HG02759 (cell line): ENCODE measurements around the gene LCN1.

Experiments
- ATAC-seq: cut with Tn5 transposase; IDR thresholded peaks from one replicate; pipeline ENCODE4 v1.9.1; 2021; ENCODE audit warnings: mild to moderate bottlenecking, moderate library complexity; ENCODE audit not compliant: unreplicated experiment

LCN1 gene

DNA sequence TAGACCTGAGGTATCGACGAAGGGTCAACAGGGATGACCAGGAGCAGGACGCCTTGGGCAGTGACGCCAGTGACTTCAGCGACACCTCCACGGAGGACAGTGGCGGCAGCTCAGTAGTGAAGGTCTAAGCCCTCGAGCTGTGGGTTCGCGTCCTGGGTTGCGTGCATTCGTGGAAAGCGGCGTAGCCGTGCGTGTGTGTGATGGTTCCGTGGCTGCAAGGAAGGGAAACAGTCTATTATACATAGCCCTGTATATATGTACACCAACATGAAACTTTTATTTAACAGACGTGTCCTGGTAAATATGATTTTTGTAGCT, 33.3 kb upstream of the LCN1 start:
- no peak for ATAC-seq

DNA sequence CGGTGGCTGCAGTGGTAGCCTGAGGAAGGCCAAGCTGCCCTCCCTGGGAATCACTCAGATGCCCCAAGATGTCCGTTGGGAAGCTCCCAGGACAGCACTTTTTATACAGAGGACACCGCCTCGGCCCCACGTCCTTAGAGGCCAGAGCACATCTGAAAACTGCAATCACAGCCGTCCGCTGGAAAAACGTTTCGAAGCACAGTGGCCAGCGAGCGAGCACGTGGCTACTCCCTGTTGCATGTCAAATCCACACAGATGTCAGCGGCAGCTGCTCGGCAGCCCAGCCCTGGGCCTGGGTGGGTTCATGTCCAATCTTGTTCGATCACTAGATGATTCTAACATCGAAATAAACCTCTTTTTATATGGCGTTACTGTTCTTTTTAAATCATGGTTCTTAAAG, 32.7 kb upstream of the LCN1 start:
- ATAC-seq = no peak

DNA sequence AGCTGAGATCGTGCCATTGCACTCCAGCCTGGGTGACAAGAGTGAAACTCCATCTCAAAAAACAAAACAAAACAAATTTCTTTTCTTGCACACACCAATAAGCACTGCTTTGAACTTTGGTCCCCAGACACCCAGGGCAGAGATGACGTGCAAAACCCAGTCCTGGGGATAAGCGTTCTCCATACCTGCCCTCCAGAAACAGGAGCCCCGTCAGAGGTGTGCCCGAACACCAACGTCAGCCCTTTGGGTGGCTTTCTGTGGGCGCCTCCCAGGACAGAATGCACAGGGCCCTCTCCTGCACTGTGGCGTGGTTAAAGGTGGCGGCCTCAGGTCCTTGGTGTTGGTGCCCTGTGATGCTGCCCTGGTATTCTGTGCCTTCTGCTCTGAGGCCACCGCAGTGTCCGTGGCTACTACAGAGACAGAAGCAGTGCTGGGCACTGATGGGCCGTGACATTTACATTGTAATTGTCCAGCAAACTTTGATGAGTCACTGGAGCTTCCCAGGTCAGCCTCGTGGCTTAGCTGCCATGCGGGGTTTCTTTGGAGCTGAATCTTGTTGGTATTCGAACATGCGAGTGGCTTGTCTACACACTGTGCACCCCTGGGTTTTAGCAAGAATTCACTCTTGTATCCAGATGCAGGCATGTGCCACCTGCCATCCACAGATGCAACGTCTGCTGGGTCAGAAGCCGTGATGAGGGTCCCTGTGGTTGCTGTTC, 31.9 kb upstream of the LCN1 start:
- no peak for ATAC-seq

DNA sequence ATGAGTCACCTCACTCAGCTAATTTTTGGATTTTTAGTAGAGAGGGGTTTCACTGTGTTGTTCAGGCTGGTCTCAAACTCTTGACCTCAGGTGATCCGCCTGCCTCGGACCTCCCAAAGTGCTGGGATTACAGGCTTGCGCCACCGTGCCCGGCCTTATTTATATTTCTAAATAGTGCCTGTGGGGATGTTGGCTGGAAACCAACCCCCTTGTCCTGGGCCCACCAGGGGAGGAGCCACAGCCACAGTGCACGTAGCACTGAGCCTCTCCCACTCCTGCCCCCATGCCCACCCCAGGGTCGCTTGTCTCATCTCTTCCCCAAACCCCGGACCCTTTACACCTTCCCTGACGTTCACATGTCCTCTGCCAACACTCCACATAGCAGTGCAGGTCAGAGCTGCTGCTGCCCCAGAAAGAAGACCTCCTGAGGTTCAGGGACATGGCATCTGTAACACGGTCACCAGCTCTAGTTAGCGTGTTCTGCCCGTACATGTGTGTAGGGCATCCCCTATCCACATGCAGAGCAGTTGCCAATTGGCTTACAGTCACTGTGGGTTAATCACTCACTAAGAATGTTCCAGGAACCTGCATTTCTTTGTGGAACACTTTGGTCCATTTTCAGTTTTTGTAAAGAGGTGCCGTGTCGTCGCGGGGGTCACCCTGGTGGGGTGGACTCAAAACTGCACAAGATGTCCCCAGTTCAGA, 30.9 kb upstream of the LCN1 start:
- ATAC-seq = no peak

DNA sequence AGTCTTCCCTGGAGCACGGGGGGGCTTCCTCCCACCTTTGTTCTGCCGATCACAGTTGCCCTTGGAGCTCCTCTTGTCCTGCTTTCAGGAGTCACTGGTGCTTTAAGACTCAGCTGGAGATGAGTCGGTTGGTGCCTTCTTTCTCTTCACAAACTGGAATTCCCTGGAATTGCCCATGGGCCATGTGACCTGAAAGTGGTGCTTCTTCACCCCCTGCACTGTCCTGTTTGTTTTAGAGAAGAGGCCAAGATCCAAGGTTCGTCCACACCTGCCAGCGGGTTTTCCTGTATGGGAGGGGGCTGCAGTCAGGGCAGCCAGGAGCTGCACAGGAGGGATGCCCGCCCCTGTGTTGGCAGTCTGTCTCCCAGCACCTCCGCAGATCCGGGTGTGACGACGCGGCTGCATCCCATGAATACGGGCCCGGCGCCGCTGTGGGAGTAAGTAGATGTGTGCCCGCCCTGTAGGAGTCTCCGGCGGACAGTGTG, 30.2 kb upstream of the LCN1 start:
- ATAC-seq = no peak

DNA sequence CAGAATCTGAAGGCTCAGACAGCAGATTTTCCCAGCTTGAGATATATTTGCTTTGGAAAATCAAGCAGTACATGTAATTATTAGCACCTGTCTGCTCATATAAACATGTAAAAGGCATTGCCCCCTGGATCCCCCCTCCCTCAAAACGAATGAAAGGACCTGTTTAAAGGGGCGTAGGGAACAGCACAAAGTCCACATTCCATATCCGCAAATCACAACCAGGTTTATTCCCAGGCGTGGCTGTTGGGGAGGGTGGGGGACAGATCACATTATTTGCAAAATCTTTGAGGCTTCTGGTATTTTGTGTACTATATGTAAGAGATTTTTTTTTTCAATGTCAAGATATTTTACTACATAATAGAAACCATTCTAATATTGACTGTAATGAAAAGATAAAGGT, 29.5 kb upstream of the LCN1 start:
- no peak for ATAC-seq

DNA sequence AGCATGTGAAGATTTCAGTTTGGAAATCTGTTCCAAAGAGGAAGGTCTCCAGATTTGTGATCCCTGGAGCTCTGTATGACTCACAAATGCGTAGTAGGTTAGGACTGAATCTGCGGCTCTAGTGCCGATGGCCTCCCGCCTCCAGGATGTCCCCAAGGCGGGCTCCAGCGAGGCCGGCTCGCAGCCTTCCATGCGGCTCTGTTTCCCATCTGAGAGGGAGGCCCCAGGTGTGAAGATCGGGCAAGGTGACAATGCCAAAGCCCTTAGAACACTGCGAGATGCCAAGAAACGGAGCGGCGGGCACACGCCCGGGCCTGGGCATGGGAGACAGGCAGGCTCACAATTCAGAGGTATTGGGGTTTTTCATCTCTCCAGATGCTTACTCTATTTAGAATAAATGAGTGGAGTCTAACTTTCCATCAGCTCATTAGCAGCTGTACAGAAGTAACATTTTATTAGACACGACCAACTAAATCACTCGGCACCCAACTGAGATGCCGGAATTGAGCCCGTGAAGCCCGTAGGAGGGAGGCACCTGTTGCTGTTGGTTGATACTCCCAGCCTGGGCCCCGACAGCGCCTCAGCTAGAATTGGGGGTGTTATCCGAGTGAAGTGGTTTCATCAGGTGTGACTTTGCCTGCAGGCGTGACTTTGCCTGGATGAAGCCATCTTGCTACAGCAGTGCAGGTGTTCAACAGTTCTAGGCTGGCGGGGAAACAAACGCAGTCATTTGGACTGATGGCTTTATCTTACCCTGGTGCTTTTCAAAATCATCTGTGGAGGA, 28.2 kb upstream of the LCN1 start:
- ATAC-seq = no peak

DNA sequence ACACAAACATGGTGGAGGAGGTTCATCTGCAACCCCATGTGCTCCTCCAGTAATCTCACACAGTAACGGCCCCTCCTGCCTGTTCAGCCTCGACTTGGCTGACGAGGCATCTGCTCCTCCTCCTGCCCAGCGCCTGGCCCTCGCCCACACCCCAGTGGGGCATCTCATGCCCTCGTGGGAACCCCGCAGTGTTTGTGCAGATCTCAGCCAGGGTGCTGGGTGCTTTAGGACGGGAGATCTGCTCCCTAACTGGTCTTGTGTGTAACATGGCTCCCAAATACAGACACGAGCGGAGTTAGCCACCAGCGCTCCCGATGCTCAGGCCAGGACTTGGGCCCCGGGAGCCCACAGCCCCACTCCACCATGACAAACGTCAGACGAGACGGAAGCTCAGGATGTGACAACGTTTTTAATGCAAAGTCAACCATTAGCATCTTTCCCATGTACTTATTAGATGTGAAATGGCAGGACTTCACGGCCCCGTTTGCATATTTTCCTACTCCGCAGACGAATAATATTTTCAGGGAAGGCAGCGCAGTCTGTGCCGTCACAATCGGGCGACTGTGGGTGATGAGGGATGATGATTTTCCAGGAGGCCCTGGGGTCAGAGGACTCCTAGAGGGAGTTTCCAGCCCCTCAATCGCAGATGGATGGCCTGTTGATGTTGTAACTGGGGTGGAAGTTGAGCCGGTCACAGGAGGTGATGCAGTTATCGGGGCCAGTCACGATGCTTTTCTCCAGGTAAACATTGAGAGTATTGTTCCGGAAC, 26.3 kb upstream of the LCN1 start:
- ATAC-seq = no peak

DNA sequence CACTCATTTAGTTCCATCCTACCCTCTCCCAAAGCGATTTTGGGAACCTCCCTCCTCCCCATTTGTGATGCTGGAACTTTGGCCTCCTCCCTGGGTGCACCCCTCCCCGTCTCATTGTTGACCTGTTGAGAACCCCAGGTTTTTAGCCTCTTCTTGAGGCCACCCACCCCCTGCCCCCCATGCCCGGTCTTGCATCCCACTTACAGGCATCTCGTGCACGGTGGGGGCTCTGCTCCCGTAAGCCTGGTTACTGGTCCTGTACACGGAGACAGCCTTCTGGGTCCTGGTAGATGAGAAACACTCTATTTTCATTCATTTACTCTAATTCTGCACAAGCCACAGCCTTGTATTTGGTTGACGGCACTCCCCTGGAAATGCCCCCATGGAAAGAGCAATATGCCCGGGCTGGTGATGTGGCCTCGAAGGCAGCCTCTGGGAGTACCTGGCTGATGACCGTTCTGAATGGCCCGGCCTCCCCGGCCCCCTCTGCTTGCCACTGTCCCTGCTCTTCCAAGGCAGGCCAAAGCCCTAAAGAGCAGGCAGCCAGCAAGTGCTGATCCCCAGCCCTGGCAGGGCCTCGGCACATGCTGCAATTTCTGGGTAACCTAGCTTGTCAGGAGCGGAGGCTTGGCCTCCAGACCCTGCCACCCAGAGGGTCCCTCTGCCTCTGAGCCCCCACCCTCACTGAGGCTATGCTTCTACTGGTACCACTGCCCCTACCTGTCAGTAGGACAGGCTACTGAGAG, 22.7 kb upstream of the LCN1 start:
- no peak for ATAC-seq

DNA sequence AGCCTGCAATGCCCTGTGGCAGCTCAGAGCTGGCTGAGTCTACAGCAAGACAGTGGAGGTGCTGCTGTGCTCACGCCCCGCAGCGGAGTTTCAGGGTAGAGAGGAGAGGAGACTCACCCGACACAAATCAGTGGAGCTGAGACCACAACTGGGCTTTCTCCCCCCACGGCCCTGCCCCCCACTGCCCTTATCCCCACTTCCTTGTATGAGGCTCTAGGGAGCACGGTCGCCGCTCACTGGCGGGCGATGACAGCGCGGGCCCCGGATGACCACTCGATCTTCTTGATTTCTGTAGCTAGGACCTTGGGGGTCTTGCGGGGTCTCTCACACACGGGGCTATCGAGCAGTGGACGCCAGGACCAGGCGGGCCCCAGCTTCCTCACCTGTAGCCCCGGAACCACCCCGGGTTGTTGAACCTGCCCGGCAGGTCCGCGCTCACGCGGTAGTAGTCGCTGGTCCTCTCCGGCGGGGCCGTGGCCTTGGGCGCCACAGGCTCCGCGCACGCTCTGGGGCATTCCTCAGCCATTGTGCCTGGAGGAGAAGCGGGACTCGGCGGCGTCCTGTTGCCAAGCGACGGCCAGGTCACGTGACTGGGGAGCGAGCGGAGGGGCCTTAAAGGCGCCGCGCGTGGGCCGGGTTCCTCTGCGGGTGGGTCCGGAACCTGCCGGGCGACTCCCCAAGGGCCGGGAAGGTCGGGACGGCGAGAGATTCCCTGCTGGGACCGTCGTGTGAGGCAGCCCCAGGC, 21.7 kb upstream of the LCN1 start:
- ATAC-seq = peak; percentile 50

DNA sequence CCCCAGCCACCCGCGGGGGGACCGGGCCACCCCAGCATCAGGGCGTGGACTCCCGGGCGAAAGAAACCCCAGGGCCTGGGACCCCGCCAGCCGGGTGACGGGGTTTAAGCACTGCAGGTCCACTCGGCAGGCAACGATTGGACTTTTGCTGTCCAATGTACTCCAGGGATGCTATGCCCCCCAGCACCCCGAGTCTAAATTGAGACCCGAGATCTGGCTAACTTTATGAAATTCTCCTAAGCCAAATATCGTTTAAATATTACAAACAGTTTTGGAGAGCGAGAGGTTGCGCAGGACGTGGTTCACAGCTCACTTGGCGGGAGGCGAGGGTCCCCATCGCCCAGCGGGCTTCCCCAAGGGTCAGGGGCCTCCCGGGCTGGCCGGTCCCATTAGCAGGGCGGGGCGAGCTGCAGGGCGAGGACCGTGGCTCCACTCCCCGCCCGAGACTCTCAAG, 21.1 kb upstream of the LCN1 start:
- ATAC-seq = peak; percentile 1

DNA sequence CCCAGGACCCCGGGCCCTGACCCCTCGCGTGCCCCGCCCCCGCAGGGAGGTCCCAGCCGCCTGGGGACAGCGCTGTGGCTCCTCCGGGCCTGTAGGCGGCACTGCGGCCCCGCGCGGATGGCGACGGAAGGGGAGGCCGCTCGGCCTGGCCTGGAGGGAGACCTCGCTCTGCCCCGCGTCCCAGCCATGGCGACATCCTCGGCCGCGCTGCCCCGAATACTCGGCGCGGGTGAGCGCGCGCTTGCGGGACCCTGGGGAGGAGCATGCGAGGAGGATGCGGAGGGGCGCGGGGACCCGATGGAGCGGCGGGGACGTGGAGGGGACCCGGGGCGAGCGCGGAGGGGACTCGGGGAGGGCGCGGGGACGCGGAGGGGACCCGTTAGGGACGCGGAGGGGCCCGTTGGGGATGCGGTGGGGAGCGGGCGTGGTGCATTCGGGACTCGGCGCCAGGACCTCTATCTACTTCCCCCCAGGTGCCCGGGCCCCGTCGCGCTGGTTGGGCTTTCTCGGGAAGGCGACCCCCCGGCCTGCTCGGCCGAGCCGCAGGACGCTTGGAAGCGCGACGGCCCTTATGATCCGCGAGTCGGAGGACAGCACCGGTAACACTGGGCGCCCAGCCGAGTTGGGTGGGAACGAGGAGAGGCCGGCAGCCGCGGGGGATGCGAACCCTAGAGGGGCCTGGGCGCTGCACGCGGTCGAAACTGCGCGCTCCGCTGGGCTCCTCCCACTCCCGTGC, 20.5 kb upstream of the LCN1 start, which contains the start of gene MRPS2:
MRPS2 (plus strand) TSS at position 158 of the 736 bp plus-strand sequence; CDS start at position 187, 29 bp downstream.
- ATAC-seq = peak; percentile 90

DNA sequence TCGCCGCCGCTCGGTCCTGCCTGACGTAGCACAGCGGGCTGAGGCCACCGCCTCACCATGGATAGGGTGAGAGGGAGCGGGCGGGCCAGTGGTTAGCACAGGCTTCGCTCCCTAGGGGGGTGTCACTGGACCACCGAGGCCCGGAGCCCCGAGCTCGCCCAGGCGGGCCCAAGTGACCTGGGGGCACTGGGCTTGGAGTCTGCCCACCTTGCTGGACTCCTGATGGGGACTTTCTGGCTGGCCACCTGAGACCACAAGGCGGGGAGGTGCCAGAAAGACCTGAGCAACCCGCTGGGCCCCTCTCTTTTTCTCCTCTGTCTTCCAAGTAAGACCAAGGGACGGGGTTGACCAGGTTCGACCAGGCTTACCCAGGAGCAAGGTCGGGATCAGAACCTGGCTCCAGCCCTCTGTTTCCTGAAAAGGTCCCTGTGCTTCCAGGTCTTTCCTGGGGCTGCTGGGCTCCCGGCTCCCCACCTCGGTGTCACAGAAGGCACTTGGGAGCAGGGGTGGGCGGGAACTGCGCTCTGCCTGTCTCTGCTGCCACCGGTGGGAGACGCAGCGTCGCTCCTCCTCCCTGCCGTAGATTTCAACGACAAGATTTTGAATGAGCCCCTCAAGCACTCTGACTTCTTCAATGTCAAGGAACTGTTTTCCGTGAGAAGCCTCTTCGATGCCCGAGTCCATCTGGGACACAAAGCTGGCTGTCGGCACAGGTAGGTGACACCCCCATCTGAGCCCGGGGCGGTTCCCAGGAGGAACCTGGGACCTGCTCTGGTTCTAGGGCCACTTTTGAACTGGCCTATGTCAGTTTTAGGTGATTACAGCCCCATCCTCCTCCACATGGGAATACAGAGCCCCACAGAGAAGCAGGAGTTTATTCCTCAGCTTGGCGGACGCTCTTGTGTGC, 19.7 kb upstream of the LCN1 start:
- no peak for ATAC-seq

DNA sequence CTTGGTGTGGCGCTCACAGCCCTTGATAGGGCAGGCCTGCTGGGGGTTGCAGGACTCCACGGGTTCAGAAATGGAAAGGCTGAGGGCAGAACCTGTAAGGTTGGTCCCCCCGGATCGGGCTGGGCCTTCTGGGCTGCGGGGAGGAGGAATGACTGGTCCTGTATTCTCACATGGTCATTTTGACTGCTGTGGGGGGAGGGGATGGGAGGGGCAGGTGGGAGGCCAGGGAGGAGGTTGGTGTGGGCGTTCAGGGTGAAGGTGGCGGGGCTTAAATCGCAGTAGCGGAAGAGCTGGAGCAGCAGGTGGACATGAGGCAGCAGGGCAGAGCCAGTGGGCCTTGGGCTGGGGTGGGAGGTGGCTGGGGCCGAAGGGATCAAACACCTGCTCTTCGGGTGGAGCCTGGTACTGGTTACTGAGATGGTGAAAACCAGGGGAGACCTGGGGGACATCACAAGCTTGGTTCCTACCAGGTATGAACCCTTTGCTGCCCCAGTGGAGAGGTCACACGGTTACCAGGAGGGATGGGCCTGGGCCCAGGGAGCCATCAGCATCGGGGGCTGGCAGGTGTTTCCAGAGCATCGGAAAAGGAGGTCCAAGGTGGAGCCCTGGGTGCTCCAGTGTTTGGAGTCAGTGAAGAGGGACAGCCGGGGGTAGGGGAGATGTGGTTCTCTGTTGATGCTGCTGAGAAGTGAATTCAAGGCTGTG, 18.9 kb upstream of the LCN1 start:
- no peak for ATAC-seq

DNA sequence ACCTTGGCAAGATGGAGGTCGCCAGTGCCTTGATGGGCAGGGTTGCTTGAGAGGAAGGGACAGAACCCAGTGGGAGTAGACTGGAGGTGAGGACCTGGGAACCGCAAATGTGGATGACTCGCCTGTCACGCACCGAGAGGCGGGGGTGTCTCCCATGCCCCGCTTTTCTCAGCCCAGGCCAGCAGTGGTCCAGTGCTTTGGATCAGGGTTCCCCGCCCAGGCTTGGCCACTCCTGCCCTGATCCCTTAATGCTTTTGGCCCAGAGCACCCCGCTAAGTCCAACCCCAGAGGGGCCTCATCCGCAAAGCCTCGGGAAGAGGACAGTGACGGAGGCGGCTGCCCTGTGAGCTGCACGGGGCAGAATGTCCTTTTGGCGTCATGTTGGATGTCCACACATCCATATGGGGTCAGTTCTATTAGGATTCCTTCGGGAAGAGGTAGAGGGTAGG, 18.3 kb upstream of the LCN1 start:
- ATAC-seq = no peak

DNA sequence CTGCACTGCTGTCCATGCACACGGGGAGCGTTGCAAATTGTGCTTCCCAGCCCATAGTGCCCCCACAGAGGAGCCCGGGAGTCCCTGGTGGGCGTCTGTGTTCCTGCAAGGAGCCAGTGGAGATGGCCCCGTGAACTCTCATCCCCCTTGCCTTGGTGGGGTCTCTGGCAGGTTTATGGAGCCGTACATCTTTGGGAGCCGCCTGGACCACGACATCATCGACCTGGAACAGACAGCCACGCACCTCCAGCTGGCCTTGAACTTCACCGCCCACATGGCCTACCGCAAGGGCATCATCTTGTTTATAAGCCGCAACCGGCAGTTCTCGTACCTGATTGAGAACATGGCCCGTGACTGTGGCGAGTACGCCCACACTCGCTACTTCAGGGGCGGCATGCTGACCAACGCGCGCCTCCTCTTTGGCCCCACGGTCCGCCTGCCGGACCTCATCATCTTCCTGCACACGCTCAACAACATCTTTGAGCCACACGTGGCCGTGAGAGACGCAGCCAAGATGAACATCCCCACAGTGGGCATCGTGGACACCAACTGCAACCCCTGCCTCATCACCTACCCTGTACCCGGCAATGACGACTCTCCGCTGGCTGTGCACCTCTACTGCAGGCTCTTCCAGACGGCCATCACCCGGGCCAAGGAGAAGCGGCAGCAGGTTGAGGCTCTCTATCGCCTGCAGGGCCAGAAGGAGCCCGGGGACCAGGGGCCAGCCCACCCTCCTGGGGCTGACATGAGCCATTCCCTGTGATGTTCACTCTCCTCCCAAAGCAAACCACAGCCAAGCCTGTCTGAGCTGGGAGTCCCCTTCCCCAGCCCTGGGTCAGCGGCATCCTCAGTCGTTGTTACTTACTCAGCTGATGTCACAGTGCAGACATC, 17.6 kb upstream of the LCN1 start:
- ATAC-seq = no peak
